Lower leg skin (tissue), 3 donors: ENCODE results near the gene KCNMB4.

Experiments
- CTCF ChIP-seq, 3 donors: fragments of 450-650 bp; IDR thresholded peaks; one replicate each; pipeline ENCODE4 v1.5.1; 2016; ENCODE audit warnings: antibody characterized with exemption in 3 of 3, mild to moderate bottlenecking in 3 of 3, moderate library complexity in 2 of 3
- POLR2A ChIP-seq, 2 donors: fragments of 450-650 bp; IDR thresholded peaks; one replicate each; pipeline ENCODE4 v1.6.1; 2016 to 2017; ENCODE audit warnings: antibody characterized with exemption in 2 of 2, mild to moderate bottlenecking in 1 of 2, moderate library complexity in 1 of 2

- TF ChIP-seq CTCF (IDR thresholded peaks at IDR 0.05) (no peak), POLR2A (IDR thresholded peaks at IDR 0.05) (no peak)
These were observed 101.4 kb downstream of the KCNMB4 start for GRCh38 chr12:70467476-70467875.
